Measurements from ENCODE around the gene C1orf35.
"Not testable (repeated sequence)": the region's sequence is repeated elsewhere in the genome, so short reads cannot be mapped to it uniquely, and the experiment has no call there.

The C1orf35 gene

DNA sequence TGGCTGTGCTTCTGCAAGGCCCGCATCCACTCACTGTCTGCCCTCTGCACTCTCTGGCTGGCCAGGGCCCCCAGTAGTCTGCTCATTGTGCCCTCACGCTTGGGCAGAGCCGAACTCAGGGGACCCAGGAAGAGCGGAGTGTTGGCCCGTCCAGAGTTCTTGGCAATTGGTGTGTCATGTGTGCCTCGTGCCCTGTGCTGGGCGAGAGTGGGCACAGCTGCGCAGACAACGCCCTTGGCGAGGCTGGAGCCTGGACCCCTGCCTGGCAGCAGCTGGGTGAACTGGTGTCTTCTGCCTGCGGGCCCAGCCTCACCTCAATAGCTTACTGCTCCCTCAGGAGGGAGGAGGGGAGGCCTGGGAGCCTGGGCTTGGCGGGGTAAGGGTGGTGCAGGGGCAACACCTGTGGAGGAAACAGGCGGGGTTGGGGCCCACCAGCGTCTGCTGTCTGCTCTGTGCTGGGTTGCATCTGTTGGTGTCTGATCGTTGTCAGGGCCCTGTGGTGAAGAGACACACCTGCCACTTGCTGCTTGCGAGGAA, 39.1 kb upstream of the C1orf35 start:
- no peak for DNase-seq

DNA sequence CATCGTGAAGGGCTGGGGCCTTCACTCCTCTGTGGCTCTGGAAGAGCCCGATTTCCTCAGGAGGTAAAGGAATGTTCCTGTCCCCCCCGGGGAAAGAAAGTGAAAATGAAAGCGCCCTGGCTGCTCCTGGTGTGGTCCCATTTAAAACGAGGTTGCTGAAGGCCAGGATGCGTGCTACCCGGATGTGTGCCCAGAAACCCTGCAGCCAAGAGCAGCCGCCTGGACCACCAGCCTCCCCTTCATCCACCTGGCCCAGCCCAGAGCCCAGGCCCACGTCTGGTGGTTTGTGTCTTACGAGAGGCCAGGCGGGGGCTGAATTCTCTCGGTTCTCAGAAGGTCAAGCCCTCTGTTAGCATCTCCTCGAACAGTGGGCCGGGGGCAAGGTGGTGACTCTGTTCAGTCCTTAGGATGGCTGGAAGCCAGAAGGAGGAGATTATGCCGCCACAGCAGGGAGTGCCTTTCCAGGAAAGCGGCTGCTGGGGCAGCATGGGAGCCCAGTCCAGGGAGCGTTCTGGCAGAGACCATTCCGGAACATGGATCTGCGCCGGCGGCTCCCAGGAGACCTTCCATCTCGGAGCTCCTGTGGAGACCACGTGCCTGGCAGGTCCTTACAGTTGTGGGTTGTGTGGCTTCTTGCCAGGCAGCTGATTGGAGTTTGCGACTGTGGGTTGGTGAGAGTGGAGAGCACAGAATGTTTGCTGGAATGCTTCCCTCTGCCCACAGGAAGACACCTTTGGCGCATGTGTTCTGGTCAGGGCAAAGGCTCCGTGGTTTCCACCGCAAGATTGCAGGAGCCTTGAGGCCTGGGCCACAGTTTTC, 38.3 kb upstream of the C1orf35 start:
- no peak for DNase-seq

DNA sequence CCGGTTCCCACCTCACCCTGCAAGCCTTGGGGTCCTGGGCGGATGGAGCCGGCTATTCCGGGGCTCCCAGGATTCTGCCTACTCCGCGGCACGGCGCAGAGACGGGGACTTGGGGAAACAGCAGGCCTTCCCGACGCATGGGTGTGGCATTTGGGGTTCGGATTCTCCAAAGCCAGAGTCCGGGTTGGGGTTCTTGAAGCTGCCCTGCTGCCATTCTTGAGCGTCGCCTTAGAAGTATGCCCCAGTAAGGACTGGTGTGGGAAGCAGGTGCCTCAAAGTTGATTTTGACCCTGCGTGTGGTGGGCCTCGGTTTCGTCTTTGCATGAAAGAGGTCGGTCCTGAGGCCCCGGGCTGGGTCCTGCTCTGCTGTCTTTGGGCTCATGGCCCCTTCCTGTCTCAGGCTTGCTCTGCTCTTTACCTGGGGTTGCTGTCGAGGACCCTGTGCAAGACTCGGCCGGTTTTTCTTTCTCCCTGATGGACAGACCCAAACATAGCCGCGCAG, 37.6 kb upstream of the C1orf35 start:
- no peak for DNase-seq

DNA sequence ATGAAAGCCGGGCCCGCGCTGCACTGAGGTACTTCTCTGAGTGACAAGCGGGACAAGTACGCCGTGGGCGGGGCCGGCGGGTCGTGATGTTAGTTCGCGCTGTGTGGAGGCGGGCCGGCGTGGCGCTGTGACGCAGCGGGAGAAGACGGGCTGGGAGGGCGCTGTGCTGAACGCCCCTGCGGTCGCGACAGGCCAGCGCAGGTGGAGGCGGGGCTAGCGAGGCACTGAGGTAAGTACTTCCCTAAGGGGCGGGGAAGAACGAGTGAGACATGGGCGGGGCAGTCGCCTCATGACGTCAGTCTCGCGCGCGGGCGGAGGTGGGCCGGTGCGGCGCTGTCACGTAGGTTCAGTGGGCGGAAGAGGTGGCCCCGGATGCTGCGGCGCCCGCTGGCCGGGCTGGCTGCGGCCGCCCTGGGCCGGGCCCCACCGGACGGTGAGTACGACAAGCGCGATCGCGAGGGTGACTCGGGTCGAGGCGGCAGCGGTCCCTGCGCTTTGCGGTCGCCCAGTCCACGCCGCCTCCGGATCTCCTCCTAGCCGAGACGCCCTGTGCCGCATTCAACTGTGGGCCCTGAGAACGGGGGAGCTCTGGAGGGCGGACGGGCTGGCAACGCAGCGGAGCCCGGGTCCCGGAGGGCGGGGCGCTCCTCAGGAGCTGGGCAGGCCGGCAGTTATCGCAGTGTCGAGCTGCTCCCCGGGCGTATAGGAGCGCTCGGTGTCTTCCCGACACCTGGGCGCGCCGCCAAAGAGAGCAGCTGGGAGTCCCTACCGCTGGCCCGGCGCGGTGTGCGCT, 37.0 kb upstream of the C1orf35 start, which contains the start of gene GUK1:
TSS of gene GUK1 (plus strand) at position 349 of the 793 bp plus-strand sequence. CDS start at position 373, 24 bp downstream.
- DNase-seq, result peak; percentile 96 to 99 (median 99)

DNA sequence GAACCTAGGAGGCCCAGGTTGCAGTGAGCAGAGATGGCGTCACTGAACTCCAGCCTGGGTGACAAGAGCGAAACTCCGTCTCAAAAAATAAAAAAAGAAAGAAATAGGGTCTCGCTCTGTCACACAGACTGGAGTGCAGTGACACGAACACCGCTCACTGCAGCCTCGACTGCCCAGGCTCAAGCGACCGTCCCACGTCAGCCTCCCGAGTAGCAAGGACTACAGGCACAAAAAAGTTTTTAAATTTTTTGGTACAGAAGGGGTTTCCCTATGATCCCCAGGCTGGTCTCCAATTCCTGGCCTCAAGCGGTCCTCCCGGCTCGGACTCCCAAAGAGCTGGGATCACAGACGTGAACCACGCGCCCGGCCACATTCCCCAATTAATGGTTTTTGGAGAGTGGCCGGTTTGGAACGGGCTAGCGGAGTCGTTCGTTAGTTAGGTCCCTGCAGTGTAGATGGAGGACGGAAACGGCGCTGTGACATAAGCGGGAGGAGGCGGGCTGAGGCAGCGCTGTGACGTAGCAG, 36.3 kb upstream of the C1orf35 start:
- DNase-seq, result no peak

DNA sequence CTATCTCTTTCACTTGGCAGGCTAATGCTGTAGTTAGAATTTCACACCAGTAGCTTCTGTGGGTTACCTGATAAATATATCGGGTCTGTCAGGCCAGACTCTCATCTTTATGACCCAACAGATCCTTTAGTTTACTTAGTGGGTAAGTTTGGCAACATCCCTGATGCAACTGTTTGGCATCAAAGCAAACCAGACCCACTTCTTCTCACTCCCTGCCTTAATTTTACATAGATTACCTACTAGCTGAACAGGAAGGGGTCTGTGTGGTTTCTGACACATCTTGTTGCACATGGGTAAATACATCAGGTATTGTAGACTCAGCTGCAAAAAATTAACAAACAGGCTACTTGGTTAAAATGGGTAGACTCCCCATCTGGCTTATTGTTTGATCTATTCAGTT, 33.8 kb upstream of the C1orf35 start:
- DNase-seq, result no peak

DNA sequence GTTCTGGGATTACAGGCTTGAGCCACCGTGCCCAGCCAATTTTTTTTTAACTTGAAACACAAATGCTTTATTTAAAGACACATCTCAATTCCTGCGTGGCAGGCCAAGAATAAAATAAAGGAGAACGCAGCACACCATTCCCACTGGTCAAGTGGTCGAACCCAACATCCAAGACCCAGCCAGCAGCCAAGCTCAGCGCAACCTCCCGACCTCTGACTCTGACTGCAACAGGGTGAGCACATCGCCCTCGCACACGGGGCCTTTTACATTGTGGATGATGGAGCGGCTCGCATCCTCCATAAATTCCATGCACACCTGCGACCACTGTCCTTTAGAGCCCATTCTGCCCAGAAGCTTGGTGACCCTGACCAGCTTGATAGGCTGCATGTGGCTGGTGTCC, 31.5 kb upstream of the C1orf35 start:
- no peak for DNase-seq

DNA sequence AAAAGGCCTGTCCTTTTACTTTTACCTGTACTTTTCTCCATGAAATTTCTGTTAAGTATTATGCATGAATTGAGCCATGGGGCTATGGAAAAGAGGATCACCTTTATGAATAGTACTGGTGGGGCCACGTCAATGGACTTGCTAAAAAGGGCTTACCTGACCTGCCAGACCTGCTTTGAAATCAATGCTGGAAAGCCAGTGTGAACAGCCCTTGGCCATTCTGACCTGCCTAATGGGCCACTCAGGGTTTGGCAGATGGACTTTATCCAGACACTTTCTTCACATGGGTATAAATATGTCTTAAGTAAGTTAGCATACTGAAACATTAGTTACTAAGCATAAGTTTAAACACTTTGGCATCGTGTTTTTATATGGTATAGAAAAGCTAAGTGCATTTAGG, 28.6 kb upstream of the C1orf35 start:
- no peak for DNase-seq

DNA sequence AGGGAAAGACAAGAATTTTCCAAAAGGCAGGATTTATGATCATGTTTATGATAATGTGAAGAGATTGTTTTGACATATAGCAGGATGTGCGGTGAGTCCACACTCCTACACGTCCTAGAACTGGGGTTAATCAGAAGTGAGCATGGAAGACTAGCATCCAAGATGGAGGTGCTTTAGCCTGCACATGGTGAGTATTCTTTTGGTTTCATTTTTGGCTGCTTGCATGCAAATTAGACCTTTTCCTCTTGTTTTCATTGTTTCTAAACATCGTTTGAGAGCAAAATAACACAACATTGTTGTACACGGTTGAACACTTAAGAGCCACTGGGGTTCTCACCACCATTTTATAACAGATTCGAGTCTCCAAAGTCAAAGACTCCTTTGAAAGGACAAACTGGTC, 22.1 kb upstream of the C1orf35 start:
- no peak for DNase-seq

DNA sequence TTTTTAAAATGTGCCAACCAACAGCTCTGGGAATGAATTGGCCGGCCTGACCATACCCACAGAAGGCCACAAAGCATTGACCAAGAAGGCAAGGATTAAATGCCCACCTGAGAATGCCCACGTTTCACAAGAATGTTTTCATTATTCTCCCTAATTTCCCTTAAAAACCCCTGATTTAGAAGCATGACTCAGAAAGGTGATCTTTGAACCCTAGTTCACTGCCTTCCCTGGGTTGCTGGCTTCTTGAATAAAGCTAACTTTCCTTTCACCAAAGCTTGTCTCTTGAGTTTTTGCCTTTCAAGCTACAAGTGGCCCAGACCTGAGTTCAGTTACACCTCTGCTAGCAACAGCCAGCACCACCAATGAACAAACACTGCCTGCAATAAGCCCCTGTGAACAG, 20.4 kb upstream of the C1orf35 start:
- no peak for DNase-seq

DNA sequence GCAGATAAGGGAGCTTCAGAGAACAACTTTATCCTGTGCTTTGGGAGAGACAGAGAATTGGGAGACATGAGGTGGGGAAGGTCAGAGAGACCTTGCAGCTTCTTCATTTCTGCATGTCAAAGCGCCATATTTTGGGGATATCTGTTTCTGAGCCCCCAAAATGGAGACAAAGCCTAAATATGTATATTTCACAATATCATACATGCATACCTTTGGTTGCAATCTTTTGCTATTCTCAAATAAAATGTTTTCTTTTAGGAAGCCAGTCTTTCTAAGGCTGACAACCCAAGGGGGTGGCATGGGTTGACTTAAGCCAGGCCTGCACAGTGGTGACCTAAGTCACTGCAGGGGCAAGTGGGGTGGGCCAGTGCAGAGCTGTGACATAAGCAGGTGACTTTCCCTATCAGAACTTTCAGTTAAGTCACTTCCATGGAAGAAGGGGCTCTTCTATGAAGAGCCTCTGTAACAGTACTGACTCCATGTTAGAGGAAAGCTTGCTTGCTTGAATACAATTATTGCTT, 19.9 kb upstream of the C1orf35 start:
- DNase-seq, result no peak

DNA sequence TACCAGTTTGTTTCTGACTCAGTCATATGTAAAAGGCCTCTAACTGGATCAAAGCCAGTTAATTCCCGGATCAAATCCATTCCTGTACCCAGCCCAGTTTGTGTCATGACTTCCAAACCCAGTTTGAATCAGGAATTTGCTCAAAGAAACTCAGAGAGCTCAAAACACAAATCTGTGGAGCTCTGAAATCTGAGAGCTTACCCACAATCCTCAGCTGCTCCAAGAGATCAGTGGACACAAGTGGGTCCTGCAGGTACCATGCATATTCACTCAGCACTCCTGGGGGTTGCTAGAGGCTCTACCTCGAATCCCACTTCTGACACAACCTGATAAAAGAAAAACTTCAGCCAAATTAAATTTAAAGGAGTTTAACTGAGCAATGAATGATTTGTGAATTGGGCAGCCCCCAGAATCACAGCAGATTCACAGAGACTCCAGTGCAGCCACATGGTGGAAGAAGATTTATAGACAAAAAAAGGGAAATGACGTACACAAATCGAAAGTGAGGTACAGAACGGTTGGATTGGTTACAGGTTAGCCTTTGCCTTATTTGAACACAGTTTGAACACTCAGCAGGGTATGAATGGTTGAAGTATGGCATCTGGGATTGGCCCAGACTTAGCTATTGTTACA, 17.8 kb upstream of the C1orf35 start:
- no peak for DNase-seq

DNA sequence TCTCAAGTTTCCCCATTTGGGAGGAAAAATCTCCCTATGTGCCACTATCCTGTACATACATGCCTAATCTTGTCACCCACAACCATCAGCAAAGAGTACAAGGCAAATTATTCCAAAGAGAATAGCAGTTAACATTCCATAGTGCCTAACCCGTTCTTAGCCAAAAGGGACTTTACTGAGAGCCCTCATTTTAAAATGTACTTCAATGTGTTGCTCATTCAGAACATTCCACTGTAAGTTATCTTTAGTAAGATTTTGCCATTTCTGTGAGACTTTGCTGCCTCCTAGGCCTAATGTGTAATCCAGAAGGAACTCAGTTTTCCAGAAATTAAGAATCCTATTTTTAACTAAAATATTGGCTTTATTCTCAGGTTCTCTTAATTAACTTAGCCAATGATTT, 17.2 kb upstream of the C1orf35 start:
- DNase-seq, result no peak

DNA sequence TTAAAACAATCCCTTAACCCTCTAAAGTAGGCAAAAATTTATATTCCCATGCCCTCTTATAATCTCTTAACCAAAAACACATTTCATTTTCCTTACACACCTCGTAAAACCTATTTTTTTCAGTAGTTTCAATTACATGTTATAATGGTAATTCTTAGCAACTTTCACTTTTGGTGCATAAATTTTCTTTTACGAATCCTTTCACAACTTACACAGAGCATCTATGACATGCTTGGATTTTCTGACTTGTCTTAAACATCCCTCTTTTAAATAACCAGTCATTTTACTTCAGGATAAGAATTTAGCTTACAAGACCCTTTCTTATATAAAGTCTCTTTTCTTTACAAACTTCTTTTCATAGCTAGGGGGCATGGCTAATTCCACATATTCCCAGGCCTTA, 14.9 kb upstream of the C1orf35 start:
- no peak for DNase-seq

DNA sequence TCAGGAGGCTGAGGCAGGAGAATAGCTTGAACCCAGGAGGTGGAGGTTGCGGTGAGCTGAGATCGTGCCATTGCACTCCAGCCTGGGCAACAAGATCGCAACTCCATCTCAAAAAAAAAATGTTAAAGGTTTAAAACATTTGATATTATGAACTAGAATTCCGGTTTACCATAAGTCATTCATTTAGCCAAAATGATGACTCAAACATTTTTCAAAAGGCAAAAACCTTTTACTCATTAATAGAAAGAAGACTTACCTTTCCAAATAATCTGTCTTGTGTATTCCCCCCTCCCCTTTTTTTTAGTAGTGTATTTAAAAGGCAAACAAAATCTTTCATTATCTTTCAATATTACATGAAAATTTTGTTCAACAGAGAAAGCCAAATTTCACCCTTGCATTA, 14.2 kb upstream of the C1orf35 start:
- DNase-seq, result no peak

DNA sequence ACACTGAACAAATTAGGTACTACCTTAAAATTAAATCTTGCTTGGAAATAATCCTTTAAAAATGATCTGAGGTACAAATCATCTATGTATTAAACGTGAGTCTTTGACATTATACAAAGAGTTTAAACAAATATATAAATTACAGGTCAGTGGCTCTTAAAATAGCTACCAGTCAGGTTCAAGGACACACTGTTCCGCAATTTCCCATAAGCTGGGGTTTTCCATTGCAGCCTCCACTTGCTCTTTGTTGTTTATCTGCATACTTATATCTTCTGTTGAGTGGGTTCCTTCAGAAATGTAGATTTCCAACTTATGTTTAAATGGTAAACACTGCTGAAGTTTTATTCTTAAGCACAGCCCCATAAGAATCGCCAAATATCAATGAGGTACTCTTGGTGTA, 11.7 kb upstream of the C1orf35 start:
- DNase-seq, result no peak

DNA sequence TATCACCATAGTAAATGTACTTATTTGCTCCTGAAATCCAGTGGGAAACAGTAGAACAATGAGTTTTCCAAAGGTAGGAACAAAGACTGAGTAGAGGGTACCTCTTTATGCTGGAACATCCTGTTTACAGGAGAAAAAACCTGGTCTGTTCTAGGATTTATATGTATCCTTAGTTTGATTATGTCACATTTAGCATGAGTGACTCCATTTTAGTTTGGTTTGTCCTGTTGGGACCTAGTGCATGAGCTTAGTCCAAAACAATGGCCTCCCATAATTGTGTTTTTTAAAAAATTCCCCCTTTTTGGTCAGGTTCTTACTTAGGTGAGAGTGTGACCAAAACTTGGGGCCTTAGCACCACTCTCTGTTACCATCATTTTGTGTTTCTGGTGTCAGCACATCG, 9.5 kb upstream of the C1orf35 start:
- no peak for DNase-seq

DNA sequence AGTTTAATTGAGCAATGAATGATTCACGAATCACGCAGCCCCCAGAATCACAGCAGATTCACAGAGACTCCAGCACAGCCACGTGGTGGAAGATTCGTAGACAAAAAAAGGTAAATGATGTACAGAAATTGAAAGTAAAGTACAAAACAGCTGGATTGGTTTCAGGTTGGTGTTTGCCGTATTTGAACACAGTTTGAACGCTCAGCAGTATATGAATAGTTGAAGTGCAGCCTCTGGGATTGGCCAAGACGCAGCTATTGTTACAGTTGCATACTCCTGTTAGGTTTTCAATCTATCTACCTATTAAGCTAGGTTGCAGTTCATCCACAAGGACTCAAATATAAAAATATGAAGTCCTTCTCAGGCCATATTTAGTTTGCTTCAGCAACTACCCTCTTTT, 9.0 kb upstream of the C1orf35 start:
- no peak for DNase-seq

DNA sequence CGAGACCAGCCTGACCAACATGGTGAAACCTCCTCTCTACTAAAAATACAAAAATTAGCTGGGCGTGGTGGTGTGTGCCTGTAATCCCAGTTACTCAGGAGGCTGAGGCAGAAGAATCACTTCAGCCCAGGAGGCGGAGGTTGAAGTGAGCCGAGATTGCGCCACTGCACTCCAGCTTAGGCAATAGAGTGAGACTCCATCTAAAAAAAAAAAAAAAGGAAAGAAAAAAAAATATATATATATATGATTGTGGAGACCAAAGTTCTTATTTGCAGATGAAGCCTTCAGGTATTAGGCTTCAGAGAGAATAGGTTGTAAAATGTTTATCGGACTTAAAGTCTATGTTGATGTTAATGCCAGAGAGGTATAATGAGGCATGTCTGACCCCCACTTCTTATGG, 8.2 kb upstream of the C1orf35 start:
- not testable (repeated sequence) for DNase-seq

DNA sequence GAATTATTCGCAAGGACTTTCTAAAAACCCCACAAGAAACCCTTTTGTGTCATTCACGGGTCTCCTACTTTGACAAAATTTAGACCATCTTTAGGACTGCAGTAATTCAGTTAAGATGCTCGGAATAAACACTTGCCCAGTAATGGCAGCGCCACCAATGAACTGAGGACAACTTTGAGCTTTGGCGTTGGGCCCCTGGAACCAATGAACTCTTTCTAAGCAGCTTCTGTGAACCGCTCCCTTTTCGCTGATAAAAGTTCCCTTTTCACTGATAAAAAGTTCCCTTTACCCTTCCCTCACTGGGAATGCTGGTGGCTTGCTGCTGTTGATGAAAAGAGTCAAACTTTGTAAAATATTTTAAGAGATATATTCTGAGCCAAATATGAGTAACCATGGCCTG, 7.4 kb upstream of the C1orf35 start:
- no peak for DNase-seq

DNA sequence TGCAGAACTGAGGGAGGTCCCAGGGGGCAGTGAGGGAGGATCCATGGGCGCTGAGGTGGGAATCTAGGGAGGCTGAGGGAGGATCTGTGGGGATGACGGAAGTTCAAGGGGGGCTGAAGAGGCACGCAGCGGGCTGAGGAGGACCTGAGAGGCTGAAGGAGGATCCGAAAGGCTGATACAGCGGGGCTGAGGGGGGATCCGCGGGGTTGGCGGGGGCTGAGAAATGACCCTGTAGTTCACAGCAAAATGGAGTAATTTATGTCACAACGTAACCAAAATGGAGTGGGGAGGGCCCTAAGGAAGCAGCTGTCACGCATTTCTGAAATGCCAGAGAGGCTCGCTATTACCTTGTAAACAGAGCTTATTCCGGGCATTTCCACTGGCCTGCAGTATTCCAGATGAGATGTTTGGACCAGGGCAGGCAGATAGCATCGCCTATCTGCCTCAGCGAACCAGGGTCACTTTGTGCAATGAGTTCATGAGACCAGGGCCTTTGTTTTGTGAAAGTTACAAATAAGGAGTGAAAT, 6.9 kb upstream of the C1orf35 start:
- DNase-seq, result no peak
